GM19023 (cell line): ENCODE measurements around the gene UTF1.
"Not testable (repeated sequence)": the region's sequence is repeated elsewhere in the genome, so short reads cannot be mapped to it uniquely, and the experiment has no call there.

Source experiments
- ATAC-seq: cut with Tn5 transposase; IDR thresholded peaks from one replicate; pipeline ENCODE4 v1.9.1; 2021; ENCODE audit warnings: mild to moderate bottlenecking, moderate library complexity; ENCODE audit not compliant: unreplicated experiment

UTF1 gene

GRCh38 chr10:133224756-133225372 is 5.2 kb upstream of the UTF1 start:
- no peak for ATAC-seq

DNA sequence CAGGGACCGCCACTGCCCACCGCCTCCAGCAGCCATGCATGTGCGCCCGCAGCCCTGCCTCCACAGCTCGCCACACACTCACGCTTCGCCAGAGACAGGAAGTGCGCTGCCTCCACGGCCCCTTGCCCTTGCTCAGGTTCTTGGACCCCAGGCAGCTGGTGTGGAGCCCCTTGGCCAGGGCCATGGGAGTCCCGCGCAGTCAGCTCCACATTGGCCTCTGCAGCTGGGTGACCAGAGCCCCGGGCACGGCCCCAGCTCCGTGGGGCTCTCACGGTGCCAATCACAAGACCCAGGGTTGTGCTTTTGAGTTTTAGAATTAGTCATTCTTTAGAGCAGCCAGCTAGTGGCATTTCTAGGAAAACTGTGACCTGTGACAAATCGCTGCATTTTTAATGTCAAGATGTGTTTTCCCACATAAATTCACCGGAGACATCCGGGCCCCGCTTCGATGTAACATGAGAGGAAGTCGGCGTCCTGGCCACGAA is 4.3 kb upstream of the UTF1 start:
- ATAC-seq = no peak

GRCh38 chr10:133226251-133226808 is 3.7 kb upstream of the UTF1 start:
- ATAC-seq = no peak

DNA sequence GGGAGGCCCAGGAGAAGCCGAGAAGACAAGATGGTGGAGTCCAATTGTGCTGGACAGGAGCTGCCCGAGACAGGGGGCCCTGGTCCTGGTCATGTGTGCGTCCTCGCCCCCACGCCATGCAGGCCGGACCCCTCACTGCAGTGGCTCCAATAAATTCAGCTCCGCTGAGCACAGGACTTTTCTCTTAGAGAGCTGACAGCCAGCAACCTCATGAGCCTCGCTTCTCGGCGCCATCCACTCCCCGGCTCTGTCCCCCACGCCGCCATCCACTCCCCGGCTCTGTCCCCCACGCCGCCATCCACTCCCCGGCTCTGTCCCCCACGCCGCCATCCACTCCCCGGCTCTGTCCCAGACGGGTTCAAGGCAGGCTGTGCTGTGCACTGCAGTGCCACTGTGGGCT is 2.8 kb upstream of the UTF1 start:
- ATAC-seq = no peak

- no peak for ATAC-seq
Observed at GRCh38 chr10:133229265-133230043, 563 bp upstream of the UTF1 start.

DNA sequence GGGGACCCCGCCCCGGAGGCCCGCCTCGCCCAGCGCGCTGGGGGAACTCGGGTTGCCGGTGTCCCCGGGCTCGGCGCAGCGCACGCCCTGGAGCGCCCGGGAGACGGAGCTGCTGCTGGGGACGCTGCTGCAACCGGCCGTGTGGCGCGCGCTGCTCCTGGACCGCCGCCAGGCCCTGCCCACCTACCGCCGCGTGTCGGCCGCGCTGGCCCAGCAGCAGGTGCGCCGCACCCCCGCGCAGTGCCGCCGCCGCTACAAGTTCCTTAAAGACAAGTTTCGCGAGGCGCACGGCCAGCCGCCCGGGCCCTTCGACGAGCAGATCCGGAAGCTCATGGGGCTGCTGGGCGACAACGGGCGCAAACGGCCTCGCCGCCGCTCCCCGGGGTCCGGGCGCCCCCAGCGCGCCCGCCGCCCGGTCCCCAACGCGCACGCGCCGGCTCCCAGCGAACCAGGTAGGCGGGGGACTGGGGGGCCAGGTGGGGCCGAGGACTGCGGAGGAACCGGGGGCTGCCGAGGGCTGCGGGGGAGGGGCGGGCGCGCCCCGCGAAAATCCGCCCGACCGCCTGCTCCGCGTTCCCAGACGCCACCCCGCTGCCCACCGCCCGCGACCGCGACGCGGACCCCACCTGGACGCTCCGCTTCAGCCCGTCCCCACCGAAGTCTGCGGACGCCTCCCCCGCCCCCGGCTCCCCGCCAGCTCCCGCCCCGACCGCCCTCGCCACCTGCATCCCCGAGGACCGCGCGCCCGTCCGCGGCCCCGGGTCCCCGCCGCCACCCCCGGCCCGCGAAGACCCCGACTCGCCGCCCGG is 574 bp downstream of the UTF1 start:
- no peak for ATAC-seq

DNA sequence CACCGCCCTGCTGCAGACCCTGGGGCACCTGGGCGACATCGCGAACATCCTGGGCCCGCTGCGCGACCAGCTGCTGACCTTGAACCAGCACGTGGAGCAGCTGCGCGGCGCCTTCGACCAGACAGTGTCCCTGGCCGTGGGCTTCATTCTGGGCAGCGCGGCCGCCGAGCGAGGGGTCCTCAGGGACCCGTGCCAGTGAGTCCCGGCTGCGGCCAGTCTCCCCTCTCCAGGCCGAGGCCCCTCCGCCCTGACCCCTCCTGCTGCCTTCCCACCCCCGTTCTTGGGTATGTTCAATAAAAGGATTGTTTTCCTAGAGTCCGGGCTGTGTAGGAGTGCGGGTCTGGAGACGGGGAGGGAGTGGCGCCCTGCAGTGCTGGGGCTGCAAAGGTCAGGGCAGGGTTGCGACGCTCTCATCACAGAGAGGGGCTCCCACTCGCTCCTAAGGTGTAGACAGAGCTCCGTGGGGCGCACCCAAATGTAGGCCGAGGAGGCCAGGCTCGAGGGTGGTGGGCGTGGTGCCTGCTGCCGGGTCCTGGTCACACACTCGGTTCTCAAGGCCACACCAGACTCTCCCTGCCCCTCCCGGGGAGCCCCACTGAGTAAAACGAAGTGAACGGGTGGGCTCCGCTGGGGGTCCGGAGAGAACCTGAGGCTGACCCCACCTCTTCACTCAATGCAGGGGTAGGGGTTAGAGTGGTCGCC is 1.4 kb downstream of the UTF1 start:
- no peak for ATAC-seq

DNA sequence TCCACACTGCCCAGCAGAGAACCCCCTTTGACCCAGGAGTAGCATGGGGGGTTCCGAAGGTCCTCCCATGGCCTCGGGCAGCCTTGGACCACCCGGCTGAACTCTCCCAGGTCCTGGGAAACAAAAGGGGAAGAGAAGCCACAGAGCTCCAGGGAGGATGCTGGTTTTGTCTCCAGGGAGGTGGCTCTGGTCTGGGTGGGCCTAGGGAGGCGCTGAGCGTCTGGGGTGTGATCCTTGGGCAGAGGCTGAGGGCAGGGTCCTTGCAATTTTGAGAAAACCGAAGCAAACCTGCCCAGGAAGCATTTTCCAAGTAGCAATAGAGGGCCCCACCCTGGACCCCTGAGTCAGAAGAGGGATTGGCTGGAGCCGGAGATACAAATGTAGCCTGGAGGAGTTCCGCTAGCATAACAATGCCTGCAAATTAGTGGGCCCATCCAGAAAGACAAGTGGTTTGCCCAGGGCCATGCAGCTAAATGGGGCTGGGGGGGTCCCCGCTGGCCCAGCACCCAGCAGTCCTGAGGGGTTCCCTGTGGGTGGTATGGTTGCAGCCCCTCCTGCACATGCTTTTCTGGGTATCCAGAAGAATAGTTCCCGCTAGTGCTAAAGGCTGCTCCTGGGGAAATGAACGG is 2.0 kb downstream of the UTF1 start:
- no peak for ATAC-seq

DNA sequence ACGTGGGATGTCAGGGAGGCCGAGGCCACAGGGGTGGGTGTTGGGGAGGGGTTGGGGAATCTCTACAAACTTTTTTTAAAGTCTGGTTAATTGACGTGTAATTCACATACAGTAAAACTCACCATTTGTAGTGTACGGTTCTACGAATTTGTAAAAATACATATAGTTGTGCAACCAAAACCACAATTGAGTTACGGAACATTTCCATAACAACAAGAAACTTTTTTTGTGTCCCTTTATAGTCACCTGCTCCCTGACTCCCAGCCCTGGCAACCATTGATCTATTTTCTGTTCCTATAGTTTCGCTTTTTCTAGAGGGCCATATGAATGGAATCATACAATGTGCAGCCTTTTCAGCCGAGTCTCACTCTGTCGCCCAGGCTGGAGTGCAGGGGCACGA is 4.8 kb downstream of the UTF1 start:
- ATAC-seq = not testable (repeated sequence)

DNA sequence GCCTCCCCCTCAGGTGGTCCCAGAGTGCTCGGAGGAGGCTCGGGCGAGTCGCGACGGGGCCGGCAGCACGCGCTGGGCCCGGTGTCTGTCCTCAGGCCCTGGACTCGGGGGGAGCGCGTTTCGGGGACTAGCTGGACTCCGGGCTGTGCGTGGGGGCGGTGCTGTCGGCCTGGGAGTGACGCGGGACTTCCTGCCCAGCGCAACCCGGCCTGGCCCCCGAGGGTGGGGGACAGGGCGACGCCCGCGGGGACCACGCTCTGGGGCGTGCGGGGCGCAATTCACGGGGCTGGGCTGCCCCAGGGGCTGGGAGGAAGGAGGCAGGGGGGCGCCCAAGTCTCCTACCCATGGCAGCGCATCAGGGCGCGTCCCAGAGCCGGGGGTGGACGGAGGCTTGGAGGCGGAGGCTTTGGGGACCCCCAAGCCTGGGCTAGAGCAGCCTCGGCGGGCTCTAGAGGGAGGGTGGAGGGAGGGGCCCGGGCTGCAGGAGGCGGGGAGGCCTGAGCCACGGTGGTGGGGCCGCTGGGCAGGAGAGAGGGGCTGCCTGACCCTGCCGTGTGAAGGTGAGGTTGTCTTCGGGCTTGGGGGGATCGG is 5.3 kb downstream of the UTF1 start:
- no peak for ATAC-seq

DNA sequence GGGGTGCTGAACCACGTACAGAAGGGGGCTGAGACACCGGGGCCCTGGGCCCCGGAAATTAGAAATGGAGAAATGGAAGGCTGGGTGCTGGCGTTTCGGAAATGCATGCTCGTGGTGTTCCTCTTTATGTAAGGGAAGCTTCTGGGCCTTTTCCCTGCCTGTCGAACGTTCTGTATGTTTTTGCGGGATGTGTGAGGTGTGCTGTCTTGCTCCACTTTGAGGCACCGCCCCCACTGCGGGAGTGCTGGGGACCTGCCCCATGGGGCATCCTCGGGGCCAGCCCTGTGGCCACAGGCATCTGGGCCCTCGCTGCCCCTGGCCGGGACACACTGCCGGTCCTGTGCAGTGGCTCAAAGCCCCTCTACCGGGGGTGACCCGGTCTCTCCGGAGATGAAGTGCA is 5.9 kb downstream of the UTF1 start:
- no peak for ATAC-seq

- no peak for ATAC-seq
Observed at GRCh38 chr10:133236401-133237240, 6.6 kb downstream of the UTF1 start.

DNA sequence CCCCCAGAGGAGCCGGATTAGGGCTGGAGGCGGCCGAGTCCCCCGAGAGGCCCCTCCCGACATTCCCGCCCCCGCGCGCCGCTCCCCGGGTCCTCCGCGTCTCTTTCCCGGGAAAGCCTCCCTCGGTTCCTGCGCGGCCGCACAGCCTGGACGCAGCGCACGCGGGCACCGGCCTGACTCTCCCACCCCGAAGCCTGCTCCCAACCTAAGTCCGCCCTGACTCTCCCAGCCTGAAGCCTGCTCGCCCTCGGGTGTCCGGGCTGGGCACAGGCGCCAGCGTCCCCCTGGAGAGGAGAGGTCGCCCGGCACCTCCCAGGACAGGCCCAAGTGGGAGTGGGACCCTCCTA is 7.2 kb downstream of the UTF1 start:
- ATAC-seq = no peak

DNA sequence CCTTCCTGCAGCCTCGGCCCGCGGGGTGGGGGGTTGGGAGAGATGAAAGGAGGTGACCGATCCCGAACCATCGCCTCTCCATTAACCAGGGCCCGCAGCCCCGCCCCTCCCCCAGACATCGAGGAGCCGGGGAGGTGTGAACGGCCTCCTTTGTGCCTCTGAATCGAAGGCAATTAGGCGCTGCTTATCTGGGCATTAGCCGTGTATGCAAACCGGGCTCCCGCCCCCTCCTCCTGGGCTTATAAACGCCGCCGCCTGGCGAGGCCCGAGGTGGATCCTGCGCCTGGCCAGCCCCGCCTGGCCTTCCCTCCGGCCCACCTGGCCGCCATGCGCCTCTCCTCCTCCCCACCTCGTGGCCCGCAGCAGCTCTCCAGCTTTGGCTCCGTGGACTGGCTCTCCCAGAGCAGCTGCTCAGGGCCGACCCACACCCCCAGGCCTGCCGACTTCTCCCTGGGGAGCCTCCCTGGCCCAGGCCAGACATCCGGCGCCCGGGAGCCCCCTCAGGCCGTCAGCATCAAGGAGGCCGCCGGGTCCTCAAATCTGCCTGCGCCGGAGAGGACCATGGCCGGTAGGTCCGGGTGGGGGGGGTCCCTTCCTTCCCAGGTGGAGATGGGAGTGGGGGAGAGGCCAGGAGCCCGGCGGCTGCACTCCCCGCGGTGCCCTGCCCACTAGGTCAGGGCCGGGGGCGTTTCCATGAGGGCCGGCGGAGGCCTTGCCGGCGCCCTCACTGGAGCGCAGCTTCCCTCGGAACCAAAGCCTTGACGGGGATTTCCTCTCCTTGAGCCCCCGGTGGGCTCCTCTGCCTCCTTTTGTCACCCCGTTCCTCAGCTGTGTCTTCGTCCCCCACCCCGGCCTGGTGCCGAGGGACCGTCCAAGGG is 7.8 kb downstream of the UTF1 start, which contains the start of gene VENTX:
Gene VENTX, plus strand, starts transcription at position 268 of the 878 bp plus-strand sequence. Its CDS starts 60 bp downstream, at position 328.
- ATAC-seq = no peak

- no peak for ATAC-seq
Observed at GRCh38 chr10:133238466-133238804, 8.4 kb downstream of the UTF1 start.

- no peak for ATAC-seq
Observed at GRCh38 chr10:133239990-133240389, 10.0 kb downstream of the UTF1 start.

DNA sequence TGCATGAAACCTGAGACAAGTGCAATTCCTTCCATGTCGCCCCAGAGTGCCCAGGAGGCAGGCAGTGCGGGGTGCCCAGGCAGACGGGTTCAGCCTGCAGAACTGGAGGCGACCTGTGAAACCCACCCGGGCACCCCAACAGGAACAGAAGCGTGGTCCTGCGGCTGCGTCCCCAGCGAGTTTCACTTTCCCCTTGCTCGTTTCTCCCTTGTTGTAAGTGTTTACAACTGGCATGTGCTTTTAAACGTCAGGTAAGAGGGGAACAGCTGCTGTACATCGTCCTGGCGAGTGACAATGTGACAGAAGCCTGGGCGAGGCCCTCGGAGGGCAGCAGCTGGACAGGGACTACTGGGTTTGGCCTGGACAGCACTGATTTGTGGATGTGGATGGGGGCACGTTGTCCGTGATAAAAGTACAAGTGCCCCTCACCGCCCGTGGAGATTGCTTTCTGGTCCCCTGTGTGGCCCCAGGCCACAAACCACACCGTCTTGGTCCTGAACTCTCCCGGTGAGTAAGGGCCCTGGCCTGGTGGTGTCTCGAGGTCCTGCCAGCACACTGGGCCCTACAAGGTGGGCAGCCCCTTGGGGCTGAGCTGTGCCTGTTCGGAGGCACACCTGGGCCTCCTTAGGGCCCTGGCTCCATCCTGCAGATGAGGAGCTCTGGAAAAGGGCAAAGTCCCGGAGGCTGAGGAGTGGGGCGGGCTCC is 11.6 kb downstream of the UTF1 start:
- peak; percentile 49 for ATAC-seq
